NCI-H2227 (cell line): ENCODE results near the gene CFAP20DC.
"Not testable (repeated sequence)": the region's sequence is repeated elsewhere in the genome, so short reads cannot be mapped to it uniquely, and the experiment has no call there.

Experiments
- DNase-seq: peaks from one replicate; lab custom pipeline; 2025; ENCODE audit not compliant: unreplicated experiment; lab: John Stamatoyannopoulos, UW

CFAP20DC gene

GRCh38 chr3:58874795-58875194, 175.0 kb downstream of the CFAP20DC start:
- no peak for DNase-seq

GRCh38 chr3:58874248-58874741, 175.5 kb downstream of the CFAP20DC start:
- DNase-seq, result no peak

- DNase-seq, result no peak
These were observed 181.6 kb downstream of the CFAP20DC start for GRCh38 chr3:58868097-58868779.

- no peak for DNase-seq
These were observed 182.2 kb downstream of the CFAP20DC start for GRCh38 chr3:58867621-58868020.

- DNase-seq, result no peak
These were observed 183.7 kb downstream of the CFAP20DC start for GRCh38 chr3:58866079-58866478.

GRCh38 chr3:58864480-58864879, 185.3 kb downstream of the CFAP20DC start:
- DNase-seq, result no peak

- DNase-seq, result no peak
These were observed 186.6 kb downstream of the CFAP20DC start for GRCh38 chr3:58863206-58863605.

GRCh38 chr3:58861551-58861950, 188.3 kb downstream of the CFAP20DC start:
- DNase-seq, result no peak

GRCh38 chr3:58858126-58858525, 191.7 kb downstream of the CFAP20DC start:
- DNase-seq, result no peak

GRCh38 chr3:58857402-58857801, 192.4 kb downstream of the CFAP20DC start:
- no peak for DNase-seq

- DNase-seq, result no peak
These were observed 201.0 kb downstream of the CFAP20DC start for GRCh38 chr3:58848826-58849225.

GRCh38 chr3:58842050-58842747, 207.6 kb downstream of the CFAP20DC start:
- not testable (repeated sequence) for DNase-seq

GRCh38 chr3:58840949-58841348, 208.9 kb downstream of the CFAP20DC start:
- DNase-seq, result no peak

- no peak for DNase-seq
These were observed 209.9 kb downstream of the CFAP20DC start for GRCh38 chr3:58839964-58840363.

GRCh38 chr3:58839187-58839586, 210.6 kb downstream of the CFAP20DC start:
- DNase-seq, result no peak

- no peak for DNase-seq
These were observed 212.0 kb downstream of the CFAP20DC start for GRCh38 chr3:58837856-58838255.

GRCh38 chr3:58837141-58837843, 212.5 kb downstream of the CFAP20DC start:
- DNase-seq, result no peak

GRCh38 chr3:58835086-58835485, 214.7 kb downstream of the CFAP20DC start:
- no peak for DNase-seq

- no peak for DNase-seq
These were observed 216.3 kb downstream of the CFAP20DC start for GRCh38 chr3:58833491-58833890.

GRCh38 chr3:58829321-58830000, 220.4 kb downstream of the CFAP20DC start:
- DNase-seq, result no peak

- DNase-seq, result no peak
These were observed 225.0 kb downstream of the CFAP20DC start for GRCh38 chr3:58824777-58825176.
